Stimulated activated CD4-positive, alpha-beta T cell treated with anti-CD3 and anti-CD28 coated beads, Interleukin-15, amount 100 ng/mL, for 48 hours (primary cell): ENCODE data around the gene GPR173.

Experiments
- DNase-seq, 2 donors: peaks; one replicate each; pipeline ENCODE4 v3.0.0-alpha.2; 2020; ENCODE audit warnings: low read depth in 2 of 2

Gene GPR173

DNA sequence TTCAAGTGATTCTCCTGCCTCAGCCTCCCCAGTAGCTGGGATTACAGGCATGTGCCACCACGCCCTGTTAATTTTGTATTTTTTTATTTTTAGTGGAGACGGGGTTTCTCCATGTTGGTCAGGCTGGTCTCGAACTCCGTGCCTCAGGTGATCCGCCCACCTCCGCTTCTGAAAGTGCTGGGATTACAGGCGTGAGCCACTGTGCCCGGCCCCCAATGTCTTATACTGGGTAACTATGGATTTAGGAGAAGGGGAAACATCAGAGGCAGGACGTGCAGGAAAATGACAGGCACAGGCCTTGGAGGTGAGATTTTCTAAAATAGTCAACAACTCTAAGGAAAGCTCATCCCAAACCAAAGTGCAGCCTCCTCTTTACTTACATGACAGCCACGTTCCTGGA, 22.5 kb downstream of the GPR173 start:
- DNase-seq = no peak

GRCh38 chrX:53071604-53072417, 23.2 kb downstream of the GPR173 start:
- DNase-seq = peak in 1 of 2 donors; percentile 50

GRCh38 chrX:53072418-53073114, 24.0 kb downstream of the GPR173 start:
- DNase-seq = no peak

- DNase-seq = no peak
Observed at GRCh38 chrX:53073115-53073586, 24.6 kb downstream of the GPR173 start.

- DNase-seq = no peak
Observed at GRCh38 chrX:53075011-53075410, 26.4 kb downstream of the GPR173 start.

- DNase-seq = no peak
Observed at GRCh38 chrX:53076671-53077070, 28.1 kb downstream of the GPR173 start.

- no peak for DNase-seq
Observed at GRCh38 chrX:53077207-53078197, 28.9 kb downstream of the GPR173 start.

GRCh38 chrX:53078943-53079342, 30.4 kb downstream of the GPR173 start:
- no peak for DNase-seq

DNA sequence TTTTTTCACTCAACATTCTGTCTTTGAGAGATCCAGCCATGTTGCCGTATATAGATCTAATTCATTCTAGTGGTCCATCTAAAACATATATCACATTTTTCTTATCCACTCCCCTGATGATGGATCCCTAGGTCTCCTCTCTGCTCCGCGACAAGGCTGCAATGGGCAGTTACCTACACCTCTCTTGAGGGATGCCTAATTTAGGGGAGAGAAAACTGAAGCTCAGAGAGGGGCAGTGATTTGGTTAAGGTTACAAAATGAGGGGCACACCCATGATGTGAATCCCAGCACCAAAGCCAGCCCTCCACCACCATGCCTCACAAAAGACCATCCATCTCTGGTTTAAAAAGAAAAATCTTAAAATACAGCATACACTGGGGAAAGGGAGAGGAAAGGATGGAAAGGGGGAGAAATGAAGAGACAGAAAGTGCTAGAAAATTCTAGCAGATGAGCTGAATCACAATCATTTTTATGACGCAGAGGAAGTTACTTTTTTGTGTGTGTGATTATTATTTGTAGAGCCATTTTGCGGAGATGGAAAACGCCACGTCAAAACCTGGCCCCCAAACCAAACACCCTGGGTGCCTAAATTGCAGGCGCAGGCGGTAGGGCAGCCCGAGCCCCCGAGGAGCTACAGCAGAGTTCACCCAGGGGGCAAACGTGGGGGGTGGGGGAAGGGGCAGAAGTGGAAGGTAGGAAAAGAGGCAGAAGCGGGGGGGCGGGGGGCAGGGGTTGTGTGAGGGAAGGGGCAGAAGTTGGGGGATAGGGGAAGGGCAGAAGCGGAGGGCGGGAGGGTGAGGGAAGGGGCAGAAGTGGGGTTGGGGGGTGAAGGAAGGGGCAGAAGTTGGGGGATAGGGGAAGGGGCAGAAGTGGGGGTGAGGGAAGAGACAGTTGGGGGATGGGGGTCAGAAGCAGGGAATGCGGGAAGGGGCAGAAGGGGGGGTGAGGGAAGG, 32.3 kb downstream of the GPR173 start:
- no peak for DNase-seq

- DNase-seq = peak; percentile 89 to 90
Observed at GRCh38 chrX:53081925-53082772, 33.6 kb downstream of the GPR173 start, which contains the start of gene TSPYL2. TSPYL2 (plus strand) TSS chrX:53082367; CDS start chrX:53082499, 132 bp downstream.

DNA sequence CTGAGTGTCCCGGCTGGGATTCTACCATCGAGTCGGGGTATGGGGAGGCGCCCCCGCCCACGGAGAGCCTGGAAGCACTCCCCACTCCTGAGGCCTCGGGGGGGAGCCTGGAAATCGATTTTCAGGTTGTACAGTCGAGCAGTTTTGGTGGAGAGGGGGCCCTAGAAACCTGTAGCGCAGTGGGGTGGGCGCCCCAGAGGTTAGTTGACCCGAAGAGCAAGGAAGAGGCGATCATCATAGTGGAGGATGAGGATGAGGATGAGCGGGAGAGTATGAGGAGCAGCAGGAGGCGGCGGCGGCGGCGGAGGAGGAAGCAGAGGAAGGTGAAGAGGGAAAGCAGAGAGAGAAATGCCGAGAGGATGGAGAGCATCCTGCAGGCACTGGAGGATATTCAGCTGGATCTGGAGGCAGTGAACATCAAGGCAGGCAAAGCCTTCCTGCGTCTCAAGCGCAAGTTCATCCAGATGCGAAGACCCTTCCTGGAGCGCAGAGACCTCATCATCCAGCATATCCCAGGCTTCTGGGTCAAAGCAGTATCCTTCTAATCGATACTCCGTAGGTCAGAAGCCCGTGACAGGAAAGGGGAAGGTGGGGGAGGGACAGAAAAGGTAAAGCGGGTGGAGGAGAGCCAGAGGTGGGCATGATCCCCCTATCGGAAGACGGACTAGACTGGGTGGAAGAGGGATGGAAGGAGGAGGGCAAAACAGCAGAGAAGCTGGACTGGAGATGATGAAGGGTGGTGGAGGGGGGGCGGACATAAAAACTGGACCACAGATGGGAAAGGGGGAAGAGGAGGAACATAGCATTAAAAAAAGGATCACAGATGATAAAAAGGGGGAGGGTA, 34.4 kb downstream of the GPR173 start:
- DNase-seq = no peak

DNA sequence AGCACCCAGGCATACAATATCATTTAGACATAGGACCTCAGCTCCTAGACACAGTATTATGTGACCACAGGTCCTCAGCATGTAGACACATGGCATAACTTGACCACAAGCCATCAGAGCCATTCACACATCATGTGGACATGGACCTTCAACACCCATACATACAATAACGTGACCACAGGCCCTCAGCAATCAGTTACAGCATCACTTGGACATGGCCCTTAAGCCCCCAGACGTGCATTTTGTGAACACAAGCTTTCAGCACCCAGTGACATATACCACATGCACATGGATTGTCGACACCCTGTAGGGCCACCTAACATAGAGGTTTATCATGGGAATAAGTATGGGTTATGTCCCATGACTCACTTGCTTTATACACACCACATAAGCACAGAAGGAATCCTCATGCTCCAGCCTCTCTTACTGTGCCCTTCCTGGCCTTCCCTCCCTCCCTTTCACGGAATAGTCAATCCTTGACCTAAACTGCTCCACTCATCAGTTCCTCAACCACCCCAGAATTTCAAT, 35.5 kb downstream of the GPR173 start:
- DNase-seq = no peak

- DNase-seq = no peak
Observed at GRCh38 chrX:53084863-53085262, 36.3 kb downstream of the GPR173 start.

DNA sequence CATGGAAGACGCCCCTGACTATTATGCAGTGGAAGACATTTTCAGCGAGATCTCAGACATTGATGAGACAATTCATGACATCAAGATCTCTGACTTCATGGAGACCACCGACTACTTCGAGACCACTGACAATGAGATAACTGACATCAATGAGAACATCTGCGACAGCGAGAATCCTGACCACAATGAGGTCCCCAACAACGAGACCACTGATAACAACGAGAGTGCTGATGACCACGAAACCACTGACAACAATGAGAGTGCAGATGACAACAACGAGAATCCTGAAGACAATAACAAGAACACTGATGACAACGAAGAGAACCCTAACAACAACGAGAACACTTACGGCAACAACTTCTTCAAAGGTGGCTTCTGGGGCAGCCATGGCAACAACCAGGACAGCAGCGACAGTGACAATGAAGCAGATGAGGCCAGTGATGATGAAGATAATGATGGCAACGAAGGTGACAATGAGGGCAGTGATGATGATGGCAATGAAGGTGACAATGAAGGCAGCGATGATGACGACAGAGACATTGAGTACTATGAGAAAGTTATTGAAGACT, 37.2 kb downstream of the GPR173 start:
- DNase-seq = no peak

DNA sequence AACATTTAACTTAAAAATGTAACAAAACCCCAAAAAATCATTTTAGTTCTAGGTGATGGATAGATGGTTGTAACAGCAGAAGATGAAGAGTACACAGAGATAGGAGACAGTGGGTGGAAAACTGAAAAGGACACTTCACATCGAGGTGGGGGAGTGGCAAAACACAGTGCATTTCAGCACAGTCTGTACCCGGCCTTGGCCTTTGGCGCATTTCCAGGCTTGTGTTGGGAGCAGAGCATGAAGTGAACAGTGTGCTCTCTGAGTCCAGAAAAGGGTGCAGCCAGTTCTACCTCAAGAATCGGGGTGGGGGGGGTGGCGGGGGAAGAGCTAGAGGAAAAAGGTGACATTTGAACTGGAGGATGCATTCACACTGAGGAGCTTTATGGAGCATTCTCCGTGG, 37.9 kb downstream of the GPR173 start:
- no peak for DNase-seq

DNA sequence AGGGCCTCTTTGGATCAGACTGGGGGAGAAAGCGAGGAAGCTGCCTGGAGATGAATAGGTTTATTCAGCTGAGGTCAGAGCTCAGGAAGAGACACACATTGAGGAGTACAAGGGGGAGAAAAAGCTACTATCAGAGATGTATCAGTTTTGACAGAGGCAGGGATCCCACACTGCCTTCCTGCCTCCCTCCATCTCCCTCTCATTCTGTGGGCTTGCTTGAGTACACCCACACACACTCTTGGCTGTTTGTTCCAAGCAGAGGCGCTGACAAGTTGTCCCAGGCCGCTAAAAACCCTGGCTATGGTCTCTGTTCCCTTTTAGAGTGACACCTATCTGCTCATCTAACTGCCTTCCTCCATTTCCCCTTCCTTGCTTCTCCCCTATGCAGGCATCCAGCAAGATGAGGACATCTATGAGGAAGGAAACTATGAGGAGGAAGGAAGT, 38.8 kb downstream of the GPR173 start:
- no peak for DNase-seq

- peak; percentile 66 to 75 for DNase-seq
Observed at GRCh38 chrX:53088136-53088974, 39.8 kb downstream of the GPR173 start.
